ENCODE data around the gene PHF21B. TPM values are rescaled to one million over a fixed set of nuclear protein-coding genes. Genes with fewer than 3 reads are reported as not detected.

PHF21B gene
- total and polyA plus RNA-seq, 2 experiments from 2014 or later, result 20.6 to 149 TPM

- no peak overlapping the region for H3K4me2 ChIP-seq
- H4K20me1 ChIP-seq (replicated peaks; ENCODE audit: insufficient read depth), result no peaks in the 10 kb centered on the region
- no peak for ATAC-seq
- no peaks in the 10 kb centered on the region for H3K79me2 ChIP-seq (replicated peaks; ENCODE audit: insufficient read depth)
- TF ChIP-seq EZH2phosphoT487 (IDR thresholded peaks at IDR 0.05; ENCODE audit: unreplicated experiment) (no peak), STAT1 (IDR thresholded peaks at IDR 0.05; ENCODE audit: unreplicated experiment) (no peak), ZNF114 (CRISPR knock-in tag; IDR thresholded peaks at IDR 0.05) (no peak), POLR2AphosphoS5 (IDR thresholded peaks at IDR 0.05; ENCODE audit: low read depth) (no peak), NANOG (IDR thresholded peaks at IDR 0.05; ENCODE audit: borderline replicate concordance) (no peak), CTCF (conservative IDR thresholded peaks at IDR 0.05; ENCODE audit: low read depth in 2 of 2) (no peak), ZNF331 (CRISPR knock-in tag; IDR thresholded peaks at IDR 0.05; ENCODE audit: low read depth) (no peak), EZH2 (IDR thresholded peaks at IDR 0.05; ENCODE audit: low read depth, unreplicated experiment) (no peak), JUNB (IDR thresholded peaks at IDR 0.05; ENCODE audit: unreplicated experiment) (no peak), CREB1 (CRISPR knock-in tag; IDR thresholded peaks at IDR 0.05; ENCODE audit: low read depth) (no peak)
- TF ChIP-seq, protein P1, sequence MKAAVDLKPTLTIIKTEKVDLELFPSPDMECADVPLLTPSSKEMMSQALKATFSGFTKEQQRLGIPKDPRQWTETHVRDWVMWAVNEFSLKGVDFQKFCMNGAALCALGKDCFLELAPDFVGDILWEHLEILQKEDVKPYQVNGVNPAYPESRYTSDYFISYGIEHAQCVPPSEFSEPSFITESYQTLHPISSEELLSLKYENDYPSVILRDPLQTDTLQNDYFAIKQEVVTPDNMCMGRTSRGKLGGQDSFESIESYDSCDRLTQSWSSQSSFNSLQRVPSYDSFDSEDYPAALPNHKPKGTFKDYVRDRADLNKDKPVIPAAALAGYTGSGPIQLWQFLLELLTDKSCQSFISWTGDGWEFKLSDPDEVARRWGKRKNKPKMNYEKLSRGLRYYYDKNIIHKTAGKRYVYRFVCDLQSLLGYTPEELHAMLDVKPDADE (IDR thresholded peaks at IDR 0.05), result no peak
- TF ChIP-seq, protein P2, sequence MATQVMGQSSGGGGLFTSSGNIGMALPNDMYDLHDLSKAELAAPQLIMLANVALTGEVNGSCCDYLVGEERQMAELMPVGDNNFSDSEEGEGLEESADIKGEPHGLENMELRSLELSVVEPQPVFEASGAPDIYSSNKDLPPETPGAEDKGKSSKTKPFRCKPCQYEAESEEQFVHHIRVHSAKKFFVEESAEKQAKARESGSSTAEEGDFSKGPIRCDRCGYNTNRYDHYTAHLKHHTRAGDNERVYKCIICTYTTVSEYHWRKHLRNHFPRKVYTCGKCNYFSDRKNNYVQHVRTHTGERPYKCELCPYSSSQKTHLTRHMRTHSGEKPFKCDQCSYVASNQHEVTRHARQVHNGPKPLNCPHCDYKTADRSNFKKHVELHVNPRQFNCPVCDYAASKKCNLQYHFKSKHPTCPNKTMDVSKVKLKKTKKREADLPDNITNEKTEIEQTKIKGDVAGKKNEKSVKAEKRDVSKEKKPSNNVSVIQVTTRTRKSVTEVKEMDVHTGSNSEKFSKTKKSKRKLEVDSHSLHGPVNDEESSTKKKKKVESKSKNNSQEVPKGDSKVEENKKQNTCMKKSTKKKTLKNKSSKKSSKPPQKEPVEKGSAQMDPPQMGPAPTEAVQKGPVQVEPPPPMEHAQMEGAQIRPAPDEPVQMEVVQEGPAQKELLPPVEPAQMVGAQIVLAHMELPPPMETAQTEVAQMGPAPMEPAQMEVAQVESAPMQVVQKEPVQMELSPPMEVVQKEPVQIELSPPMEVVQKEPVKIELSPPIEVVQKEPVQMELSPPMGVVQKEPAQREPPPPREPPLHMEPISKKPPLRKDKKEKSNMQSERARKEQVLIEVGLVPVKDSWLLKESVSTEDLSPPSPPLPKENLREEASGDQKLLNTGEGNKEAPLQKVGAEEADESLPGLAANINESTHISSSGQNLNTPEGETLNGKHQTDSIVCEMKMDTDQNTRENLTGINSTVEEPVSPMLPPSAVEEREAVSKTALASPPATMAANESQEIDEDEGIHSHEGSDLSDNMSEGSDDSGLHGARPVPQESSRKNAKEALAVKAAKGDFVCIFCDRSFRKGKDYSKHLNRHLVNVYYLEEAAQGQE (IDR thresholded peaks at IDR 0.05; ENCODE audit: unreplicated experiment), result no peak
- TF ChIP-seq, protein P3, sequence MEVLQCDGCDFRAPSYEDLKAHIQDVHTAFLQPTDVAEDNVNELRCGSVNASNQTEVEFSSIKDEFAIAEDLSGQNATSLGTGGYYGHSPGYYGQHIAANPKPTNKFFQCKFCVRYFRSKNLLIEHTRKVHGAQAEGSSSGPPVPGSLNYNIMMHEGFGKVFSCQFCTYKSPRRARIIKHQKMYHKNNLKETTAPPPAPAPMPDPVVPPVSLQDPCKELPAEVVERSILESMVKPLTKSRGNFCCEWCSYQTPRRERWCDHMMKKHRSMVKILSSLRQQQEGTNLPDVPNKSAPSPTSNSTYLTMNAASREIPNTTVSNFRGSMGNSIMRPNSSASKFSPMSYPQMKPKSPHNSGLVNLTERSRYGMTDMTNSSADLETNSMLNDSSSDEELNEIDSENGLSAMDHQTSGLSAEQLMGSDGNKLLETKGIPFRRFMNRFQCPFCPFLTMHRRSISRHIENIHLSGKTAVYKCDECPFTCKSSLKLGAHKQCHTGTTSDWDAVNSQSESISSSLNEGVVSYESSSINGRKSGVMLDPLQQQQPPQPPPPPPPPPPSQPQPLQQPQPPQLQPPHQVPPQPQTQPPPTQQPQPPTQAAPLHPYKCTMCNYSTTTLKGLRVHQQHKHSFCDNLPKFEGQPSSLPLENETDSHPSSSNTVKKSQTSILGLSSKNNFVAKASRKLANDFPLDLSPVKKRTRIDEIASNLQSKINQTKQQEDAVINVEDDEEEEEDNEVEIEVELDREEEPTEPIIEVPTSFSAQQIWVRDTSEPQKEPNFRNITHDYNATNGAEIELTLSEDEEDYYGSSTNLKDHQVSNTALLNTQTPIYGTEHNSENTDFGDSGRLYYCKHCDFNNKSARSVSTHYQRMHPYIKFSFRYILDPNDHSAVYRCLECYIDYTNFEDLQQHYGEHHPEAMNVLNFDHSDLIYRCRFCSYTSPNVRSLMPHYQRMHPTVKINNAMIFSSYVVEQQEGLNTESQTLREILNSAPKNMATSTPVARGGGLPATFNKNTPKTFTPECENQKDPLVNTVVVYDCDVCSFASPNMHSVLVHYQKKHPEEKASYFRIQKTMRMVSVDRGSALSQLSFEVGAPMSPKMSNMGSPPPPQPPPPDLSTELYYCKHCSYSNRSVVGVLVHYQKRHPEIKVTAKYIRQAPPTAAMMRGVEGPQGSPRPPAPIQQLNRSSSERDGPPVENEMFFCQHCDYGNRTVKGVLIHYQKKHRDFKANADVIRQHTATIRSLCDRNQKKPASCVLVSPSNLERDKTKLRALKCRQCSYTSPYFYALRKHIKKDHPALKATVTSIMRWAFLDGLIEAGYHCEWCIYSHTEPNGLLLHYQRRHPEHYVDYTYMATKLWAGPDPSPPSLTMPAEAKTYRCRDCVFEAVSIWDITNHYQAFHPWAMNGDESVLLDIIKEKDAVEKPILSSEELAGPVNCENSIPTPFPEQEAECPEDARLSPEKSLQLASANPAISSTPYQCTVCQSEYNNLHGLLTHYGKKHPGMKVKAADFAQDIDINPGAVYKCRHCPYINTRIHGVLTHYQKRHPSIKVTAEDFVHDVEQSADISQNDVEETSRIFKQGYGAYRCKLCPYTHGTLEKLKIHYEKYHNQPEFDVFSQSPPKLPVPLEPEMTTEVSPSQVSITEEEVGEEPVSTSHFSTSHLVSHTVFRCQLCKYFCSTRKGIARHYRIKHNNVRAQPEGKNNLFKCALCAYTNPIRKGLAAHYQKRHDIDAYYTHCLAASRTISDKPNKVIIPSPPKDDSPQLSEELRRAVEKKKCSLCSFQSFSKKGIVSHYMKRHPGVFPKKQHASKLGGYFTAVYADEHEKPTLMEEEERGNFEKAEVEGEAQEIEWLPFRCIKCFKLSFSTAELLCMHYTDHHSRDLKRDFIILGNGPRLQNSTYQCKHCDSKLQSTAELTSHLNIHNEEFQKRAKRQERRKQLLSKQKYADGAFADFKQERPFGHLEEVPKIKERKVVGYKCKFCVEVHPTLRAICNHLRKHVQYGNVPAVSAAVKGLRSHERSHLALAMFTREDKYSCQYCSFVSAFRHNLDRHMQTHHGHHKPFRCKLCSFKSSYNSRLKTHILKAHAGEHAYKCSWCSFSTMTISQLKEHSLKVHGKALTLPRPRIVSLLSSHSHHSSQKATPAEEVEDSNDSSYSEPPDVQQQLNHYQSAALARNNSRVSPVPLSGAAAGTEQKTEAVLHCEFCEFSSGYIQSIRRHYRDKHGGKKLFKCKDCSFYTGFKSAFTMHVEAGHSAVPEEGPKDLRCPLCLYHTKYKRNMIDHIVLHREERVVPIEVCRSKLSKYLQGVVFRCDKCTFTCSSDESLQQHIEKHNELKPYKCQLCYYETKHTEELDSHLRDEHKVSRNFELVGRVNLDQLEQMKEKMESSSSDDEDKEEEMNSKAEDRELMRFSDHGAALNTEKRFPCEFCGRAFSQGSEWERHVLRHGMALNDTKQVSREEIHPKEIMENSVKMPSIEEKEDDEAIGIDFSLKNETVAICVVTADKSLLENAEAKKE (CRISPR knock-in tag; IDR thresholded peaks at IDR 0.05), result no peak
- Mint-ChIP-seq H3K27me3 (ENCODE audit: insufficient read depth, low read depth, poor library complexity) (peaks cover 4% of the 10 kb centered on the region), H3K4me3 (no peak overlapping the region), H3K9me3 (peaks cover 17% of the 10 kb centered on the region), H3K36me3 (ENCODE audit: low read depth) (peaks cover 38% of the 10 kb centered on the region), H3K27ac (no peak overlapping the region), H3K4me1 (no peaks in the 10 kb centered on the region; the same call in 2 of the 3 replicates)
- no peaks in the 10 kb centered on the region for H3K36me3 ChIP-seq (ENCODE audit: insufficient read depth)
- H3F3A ChIP-seq (replicated peaks; ENCODE audit: low read depth), result no peaks in the 10 kb centered on the region
- H3K9me2 ChIP-seq (ENCODE audit: insufficient read depth), result no peaks in the 10 kb centered on the region
- no peak for DNase-seq (ENCODE audit: low spot score)
- H3K4me1 ChIP-seq (ENCODE audit: insufficient read depth), result no peaks in the 10 kb centered on the region
- H3K4me3 ChIP-seq, result no peak overlapping the region
- H2AFZ ChIP-seq, result no peak overlapping the region
- no peak overlapping the region for H3K27ac ChIP-seq (ENCODE audit: low read depth)
- H3K27me3 ChIP-seq (ENCODE audit: insufficient read depth), result no peaks in the 10 kb centered on the region
Observed at GRCh38 chr22:44878483-44879300, 131.1 kb downstream of the PHF21B start.
